ENCODE measurements around the gene ABLIM2. TPM values are rescaled to one million over a fixed set of nuclear protein-coding genes. Genes with fewer than 3 reads are reported as not detected.

Gene ABLIM2
- total and polyA plus RNA-seq, 10 of the 15 experiments (the other 5 are each of a cell fraction or from before 2014, with no cell fraction given): 0.03 to 0.15 (median 0.05) TPM; not detected in 7

- TF ChIP-seq NKRF (conservative IDR thresholded peaks at IDR 0.05) (no peak), SMARCA5 (IDR thresholded peaks at IDR 0.05) (peak; percentile 60; the same call in 1 of the 2 replicates), KAT2A (conservative IDR thresholded peaks at IDR 0.05; ENCODE audit: control insufficient read depth, low read depth, low read length) (no peak), MEF2A (IDR thresholded peaks at IDR 0.05; ENCODE audit: insufficient read depth, low read depth, low read length) (no peak), EZH2 (IDR thresholded peaks at IDR 0.05; ENCODE audit: borderline replicate concordance, control insufficient read depth, low read depth, low read length) (no peak), RELB (IDR thresholded peaks at IDR 0.05; ENCODE audit: low read depth) (no peak)
- TF ChIP-seq, protein P1, sequence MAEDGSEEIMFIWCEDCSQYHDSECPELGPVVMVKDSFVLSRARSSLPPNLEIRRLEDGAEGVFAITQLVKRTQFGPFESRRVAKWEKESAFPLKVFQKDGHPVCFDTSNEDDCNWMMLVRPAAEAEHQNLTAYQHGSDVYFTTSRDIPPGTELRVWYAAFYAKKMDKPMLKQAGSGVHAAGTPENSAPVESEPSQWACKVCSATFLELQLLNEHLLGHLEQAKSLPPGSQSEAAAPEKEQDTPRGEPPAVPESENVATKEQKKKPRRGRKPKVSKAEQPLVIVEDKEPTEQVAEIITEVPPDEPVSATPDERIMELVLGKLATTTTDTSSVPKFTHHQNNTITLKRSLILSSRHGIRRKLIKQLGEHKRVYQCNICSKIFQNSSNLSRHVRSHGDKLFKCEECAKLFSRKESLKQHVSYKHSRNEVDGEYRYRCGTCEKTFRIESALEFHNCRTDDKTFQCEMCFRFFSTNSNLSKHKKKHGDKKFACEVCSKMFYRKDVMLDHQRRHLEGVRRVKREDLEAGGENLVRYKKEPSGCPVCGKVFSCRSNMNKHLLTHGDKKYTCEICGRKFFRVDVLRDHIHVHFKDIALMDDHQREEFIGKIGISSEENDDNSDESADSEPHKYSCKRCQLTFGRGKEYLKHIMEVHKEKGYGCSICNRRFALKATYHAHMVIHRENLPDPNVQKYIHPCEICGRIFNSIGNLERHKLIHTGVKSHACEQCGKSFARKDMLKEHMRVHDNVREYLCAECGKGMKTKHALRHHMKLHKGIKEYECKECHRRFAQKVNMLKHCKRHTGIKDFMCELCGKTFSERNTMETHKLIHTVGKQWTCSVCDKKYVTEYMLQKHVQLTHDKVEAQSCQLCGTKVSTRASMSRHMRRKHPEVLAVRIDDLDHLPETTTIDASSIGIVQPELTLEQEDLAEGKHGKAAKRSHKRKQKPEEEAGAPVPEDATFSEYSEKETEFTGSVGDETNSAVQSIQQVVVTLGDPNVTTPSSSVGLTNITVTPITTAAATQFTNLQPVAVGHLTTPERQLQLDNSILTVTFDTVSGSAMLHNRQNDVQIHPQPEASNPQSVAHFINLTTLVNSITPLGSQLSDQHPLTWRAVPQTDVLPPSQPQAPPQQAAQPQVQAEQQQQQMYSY (CRISPR knock-in tag; IDR thresholded peaks at IDR 0.05): no peak
Measured at GRCh38 chr4:8176547-8177399, 18.2 kb upstream of the ABLIM2 start (continued).
